ENCODE results near the gene RPS6KC1. TPM values are rescaled to one million over a fixed set of nuclear protein-coding genes. Genes with fewer than 3 reads are reported as not detected.

RPS6KC1 gene
- total RNA-seq, 4 donors from 2014 or later: 16.1 to 22.6 (median 21.4) TPM

DNA sequence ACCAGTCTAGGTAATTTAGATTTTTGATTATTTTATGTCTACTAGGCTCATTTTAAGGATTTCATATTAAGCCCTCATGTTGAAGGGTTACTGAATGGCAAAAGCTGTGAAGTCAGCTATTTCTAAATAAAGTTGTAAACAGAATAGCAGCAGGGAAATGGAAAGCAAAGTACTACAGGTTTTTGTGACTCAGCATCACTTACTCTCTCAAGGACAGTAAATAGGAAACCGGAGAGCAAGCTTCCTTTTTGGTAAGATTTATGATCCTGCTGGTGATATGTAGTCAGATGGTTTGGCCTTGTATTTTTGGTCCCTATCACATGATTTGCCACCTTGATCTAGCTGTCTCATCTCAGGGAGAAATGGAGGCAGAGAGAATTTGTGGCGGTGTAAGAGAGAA lies 226.0 kb downstream of the RPS6KC1 start:
- no peak for ATAC-seq (ENCODE audit: low FRiP score)
- TF ChIP-seq, protein P1, sequence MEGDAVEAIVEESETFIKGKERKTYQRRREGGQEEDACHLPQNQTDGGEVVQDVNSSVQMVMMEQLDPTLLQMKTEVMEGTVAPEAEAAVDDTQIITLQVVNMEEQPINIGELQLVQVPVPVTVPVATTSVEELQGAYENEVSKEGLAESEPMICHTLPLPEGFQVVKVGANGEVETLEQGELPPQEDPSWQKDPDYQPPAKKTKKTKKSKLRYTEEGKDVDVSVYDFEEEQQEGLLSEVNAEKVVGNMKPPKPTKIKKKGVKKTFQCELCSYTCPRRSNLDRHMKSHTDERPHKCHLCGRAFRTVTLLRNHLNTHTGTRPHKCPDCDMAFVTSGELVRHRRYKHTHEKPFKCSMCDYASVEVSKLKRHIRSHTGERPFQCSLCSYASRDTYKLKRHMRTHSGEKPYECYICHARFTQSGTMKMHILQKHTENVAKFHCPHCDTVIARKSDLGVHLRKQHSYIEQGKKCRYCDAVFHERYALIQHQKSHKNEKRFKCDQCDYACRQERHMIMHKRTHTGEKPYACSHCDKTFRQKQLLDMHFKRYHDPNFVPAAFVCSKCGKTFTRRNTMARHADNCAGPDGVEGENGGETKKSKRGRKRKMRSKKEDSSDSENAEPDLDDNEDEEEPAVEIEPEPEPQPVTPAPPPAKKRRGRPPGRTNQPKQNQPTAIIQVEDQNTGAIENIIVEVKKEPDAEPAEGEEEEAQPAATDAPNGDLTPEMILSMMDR (IDR thresholded peaks at IDR 0.05): no peak
- DNase-seq (ENCODE audit: low spot score): no peak

DNA sequence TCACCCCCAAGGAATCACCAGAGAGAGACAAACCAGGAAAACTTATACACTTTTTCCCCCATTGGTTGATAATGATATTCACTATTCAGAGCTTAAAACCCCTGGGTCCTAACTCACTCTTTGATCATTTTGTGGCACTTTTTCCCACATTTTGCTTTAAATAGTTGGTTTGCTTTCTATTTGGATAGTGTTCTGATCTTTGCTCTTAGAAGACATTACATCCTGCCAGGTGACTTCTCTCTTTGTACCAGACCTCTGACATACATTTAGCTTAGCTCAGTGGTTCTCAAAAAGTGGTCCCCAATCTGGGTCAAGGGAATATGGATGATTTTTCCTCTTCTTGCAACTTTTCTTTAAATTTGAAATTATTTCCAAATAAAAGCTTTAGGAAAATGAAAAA lies 228.4 kb downstream of the RPS6KC1 start:
- TF ChIP-seq, protein P1 (IDR thresholded peaks at IDR 0.05): no peak
- ATAC-seq (ENCODE audit: low FRiP score) (no peak), DNase-seq (ENCODE audit: low spot score) (no peak)

DNA sequence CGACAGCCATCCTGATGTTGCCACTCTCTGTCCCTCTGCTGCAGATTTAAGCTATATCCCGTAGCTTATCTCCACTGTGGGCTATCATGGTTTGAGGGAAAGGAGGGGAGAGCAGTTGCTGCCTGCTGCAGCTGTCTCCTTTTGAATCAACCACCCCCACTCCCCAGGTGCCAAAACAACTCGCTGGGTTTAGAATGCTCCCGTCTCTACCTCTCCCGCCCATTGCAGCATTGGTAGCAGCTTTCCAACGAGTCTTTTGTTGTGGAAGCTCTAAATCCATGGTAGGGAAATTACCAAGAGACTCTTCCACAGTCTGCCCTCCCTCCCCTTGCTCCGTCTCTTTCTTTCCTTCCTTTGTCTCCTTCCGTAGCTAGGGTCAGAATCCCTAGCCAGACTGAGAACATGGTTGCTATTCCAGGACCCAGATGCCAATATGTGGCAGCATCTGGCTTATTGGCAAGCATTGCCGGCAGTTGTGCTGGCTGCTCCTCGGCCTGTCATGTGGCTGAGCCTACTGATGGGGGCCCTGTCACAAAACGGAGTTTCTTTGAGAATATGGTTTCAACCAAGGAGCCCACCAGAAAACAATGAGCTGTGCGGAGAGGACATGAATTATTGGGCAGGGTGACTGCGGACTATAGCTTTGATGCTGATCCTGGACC lies 230.7 kb downstream of the RPS6KC1 start:
- DNase-seq (ENCODE audit: low spot score) (no peak), ATAC-seq (ENCODE audit: low FRiP score) (no peak)
- TF ChIP-seq, protein P1 (IDR thresholded peaks at IDR 0.05): no peak

DNA sequence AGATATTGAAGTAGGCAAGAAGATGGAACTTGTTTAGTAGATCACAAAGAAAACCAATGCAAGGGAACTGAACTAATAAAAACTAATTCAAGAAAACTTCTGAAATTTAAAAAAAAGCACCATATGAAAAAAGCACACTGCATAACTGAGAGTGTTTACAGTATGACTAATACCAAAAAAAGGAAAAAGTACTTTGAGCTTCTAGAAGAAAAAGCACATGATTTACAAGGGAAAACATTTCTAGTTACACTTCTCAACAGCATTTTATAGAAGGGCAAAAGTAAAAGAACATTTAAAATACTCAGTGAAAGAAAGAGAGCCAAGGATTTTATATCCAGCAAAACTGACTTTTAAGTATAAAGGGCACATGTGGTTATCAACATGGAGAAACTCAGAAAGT lies 233.6 kb downstream of the RPS6KC1 start:
- no peak for ATAC-seq (ENCODE audit: low FRiP score)
- TF ChIP-seq, protein P1 (IDR thresholded peaks at IDR 0.05): no peak
- no peak for DNase-seq (ENCODE audit: low spot score)

DNA sequence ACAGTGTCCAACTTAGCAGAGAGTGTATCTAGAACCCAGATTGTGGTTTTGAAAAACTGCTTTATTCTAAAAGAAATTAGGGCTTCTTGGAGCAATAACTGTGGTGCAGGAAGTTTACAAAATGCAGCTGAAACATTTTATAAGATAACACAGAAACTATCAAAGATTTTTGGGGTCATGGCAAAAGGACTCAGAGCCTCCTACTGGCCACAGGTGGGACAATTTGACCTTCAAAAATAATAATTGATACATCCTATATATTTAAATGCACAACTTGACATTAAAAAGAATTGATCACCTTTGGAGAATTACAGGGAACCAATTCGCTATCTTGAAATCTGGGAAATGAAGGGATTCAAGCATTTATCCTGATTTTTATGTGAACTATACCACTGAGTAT lies 235.2 kb downstream of the RPS6KC1 start:
- ATAC-seq (ENCODE audit: low FRiP score) (no peak), DNase-seq (ENCODE audit: low spot score) (no peak)
- TF ChIP-seq, protein P1 (IDR thresholded peaks at IDR 0.05): no peak

DNA sequence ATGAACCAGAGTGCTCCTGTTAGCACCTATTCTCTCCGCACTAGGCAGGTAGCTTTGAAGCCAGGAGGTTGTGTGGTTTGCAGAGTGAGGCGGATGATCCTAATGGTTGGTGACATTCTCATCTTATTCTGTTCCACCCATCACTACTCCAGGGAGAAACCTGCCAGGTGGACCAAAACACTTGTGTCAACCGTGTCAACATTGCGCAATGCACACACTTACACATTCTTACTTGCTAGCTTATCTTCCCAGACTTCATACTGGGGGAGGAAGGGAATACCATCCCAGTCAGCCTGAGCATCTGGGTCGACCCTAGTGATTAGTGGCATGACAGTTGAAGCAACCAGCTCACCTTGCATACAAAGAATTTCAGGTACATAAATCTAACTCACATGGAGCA lies 236.9 kb downstream of the RPS6KC1 start:
- ATAC-seq (ENCODE audit: low FRiP score) (no peak), DNase-seq (ENCODE audit: low spot score) (no peak)
- TF ChIP-seq, protein P1 (IDR thresholded peaks at IDR 0.05): no peak

DNA sequence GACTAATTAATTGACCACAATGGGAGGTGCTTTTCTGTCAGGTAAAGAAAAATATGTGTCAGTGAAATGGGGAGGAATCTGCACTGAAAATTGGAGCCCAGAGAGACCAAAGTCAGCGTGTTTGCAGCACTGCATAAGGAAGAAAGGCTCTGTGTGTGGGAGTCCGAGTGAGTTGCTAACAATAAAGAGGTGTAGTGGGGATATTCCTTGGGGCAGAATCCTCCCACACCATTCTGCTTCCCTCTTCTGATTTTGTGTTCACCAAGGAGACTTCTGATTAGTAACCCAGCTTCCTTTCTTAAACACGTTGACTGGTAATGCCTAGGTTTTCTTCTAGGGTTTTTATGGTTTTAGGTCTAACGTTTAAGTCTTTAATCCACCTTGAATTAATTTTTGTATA lies 240.5 kb downstream of the RPS6KC1 start:
- TF ChIP-seq, protein P1 (IDR thresholded peaks at IDR 0.05): no peak
- no peak for DNase-seq (ENCODE audit: low spot score)
- ATAC-seq (ENCODE audit: low FRiP score): no peak
